Measurements from ENCODE around the gene RPP25. TPM values are rescaled to one million over a fixed set of nuclear protein-coding genes. Genes with fewer than 3 reads are reported as not detected.

RPP25 gene
- total and polyA plus RNA-seq, 2 of the 13 experiments (the other 11 are each of a cell fraction or from before 2014, with no cell fraction given): 0.05 to 0.11 TPM

DNA sequence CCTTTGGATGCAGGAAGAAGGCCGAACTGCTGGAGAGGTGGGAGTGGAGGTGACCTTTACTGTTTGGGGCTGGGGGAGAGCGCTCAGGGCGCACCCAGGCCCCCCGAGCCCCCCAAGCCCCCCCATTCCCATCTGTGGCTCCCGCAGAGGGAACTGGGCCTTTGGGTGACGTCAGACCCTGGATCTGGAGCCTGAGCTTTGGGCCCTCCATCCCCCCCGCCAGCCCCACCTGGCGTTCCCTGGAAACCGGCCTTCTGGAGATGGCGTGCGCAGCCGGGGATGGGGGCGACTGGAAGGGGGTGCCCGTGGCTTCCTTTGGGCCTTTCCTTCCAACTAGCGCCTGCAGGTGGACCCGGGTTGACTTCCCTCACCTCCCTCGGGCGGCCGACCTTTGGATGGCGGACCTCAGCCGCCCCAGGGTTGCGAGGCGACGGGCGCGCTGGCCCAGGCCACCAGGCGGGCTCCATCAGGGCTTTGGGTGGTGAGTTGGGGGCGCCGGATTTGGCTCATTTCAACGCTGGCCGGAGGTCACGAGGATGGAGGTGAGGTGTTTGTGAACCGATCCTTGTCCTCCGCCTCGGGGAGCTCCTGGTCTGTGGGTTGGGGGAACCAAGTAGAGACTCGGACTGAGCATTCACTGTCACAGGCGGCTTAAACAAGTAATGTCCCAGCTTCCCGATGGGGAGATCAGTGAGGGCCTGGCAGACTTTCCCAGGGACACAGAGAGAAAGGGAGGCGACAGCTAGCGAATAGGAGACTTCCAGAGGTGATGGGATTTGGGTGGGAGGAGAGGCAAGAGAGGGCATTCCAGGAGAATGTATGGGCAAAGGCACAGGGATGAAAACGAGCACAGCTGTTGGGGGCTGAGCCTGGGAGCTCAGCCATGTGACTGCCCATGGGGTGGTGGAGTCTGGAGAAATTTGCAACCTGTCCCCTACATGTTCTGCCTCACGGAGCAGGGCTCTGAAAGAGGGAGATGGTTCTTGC lies 39.5 kb upstream of the RPP25 start (continued):
- TF ChIP-seq, protein P1, sequence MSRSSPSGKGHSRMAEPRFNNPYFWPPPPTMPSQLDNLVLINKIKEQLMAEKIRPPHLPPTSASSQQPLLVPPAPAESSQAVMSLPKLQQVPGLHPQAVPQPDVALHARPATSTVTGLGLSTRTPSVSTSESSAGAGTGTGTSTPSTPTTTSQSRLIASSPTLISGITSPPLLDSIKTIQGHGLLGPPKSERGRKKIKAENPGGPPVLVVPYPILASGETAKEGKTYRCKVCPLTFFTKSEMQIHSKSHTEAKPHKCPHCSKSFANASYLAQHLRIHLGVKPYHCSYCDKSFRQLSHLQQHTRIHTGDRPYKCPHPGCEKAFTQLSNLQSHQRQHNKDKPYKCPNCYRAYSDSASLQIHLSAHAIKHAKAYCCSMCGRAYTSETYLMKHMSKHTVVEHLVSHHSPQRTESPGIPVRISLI (CRISPR knock-in tag; IDR thresholded peaks at IDR 0.05; ENCODE audit: borderline replicate concordance): no peak
- TF ChIP-seq ZNF230 (CRISPR knock-in tag; IDR thresholded peaks at IDR 0.05) (no peak), SP4 (CRISPR knock-in tag; IDR thresholded peaks at IDR 0.05) (peak; percentile 53), ZNF30 (CRISPR knock-in tag; IDR thresholded peaks at IDR 0.05) (no peak), CBX5 (CRISPR knock-in tag; IDR thresholded peaks at IDR 0.05; ENCODE audit: borderline replicate concordance) (no peak), SMARCC2 (IDR thresholded peaks at IDR 0.05) (no peak), FOXA3 (CRISPR knock-in tag; IDR thresholded peaks at IDR 0.05) (no peak), SOX13 (IDR thresholded peaks at IDR 0.05) (no peak), SOX13 (CRISPR knock-in tag; conservative IDR thresholded peaks at IDR 0.05 in 1 of 2, IDR thresholded peaks at IDR 0.05 in 1 of 2) (no peak; a peak in 1 of 4 replicates), GTF2F1 (IDR thresholded peaks at IDR 0.05; ENCODE audit: low read length) (no peak), ZNF337 (CRISPR knock-in tag; IDR thresholded peaks at IDR 0.05; ENCODE audit: borderline replicate concordance, low read depth) (no peak), ZNF101 (CRISPR knock-in tag; IDR thresholded peaks at IDR 0.05; ENCODE audit: borderline replicate concordance, low read depth) (no peak), ZNF136 (CRISPR knock-in tag; IDR thresholded peaks at IDR 0.05; ENCODE audit: low read depth) (no peak), AGO1 (IDR thresholded peaks at IDR 0.05; ENCODE audit: low read depth, low read length, poor library complexity, severe bottlenecking) (no peak), SP5 (CRISPR knock-in tag; IDR thresholded peaks at IDR 0.05; ENCODE audit: borderline replicate concordance, low read depth) (no peak), MZF1 (CRISPR knock-in tag; IDR thresholded peaks at IDR 0.05; ENCODE audit: borderline replicate concordance) (no peak)
- TF ChIP-seq, protein P2, sequence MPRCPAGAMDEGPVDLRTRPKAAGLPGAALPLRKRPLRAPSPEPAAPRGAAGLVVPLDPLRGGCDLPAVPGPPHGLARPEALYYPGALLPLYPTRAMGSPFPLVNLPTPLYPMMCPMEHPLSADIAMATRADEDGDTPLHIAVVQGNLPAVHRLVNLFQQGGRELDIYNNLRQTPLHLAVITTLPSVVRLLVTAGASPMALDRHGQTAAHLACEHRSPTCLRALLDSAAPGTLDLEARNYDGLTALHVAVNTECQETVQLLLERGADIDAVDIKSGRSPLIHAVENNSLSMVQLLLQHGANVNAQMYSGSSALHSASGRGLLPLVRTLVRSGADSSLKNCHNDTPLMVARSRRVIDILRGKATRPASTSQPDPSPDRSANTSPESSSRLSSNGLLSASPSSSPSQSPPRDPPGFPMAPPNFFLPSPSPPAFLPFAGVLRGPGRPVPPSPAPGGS (CRISPR knock-in tag; IDR thresholded peaks at IDR 0.05): no peak
- TF ChIP-seq, protein P3, sequence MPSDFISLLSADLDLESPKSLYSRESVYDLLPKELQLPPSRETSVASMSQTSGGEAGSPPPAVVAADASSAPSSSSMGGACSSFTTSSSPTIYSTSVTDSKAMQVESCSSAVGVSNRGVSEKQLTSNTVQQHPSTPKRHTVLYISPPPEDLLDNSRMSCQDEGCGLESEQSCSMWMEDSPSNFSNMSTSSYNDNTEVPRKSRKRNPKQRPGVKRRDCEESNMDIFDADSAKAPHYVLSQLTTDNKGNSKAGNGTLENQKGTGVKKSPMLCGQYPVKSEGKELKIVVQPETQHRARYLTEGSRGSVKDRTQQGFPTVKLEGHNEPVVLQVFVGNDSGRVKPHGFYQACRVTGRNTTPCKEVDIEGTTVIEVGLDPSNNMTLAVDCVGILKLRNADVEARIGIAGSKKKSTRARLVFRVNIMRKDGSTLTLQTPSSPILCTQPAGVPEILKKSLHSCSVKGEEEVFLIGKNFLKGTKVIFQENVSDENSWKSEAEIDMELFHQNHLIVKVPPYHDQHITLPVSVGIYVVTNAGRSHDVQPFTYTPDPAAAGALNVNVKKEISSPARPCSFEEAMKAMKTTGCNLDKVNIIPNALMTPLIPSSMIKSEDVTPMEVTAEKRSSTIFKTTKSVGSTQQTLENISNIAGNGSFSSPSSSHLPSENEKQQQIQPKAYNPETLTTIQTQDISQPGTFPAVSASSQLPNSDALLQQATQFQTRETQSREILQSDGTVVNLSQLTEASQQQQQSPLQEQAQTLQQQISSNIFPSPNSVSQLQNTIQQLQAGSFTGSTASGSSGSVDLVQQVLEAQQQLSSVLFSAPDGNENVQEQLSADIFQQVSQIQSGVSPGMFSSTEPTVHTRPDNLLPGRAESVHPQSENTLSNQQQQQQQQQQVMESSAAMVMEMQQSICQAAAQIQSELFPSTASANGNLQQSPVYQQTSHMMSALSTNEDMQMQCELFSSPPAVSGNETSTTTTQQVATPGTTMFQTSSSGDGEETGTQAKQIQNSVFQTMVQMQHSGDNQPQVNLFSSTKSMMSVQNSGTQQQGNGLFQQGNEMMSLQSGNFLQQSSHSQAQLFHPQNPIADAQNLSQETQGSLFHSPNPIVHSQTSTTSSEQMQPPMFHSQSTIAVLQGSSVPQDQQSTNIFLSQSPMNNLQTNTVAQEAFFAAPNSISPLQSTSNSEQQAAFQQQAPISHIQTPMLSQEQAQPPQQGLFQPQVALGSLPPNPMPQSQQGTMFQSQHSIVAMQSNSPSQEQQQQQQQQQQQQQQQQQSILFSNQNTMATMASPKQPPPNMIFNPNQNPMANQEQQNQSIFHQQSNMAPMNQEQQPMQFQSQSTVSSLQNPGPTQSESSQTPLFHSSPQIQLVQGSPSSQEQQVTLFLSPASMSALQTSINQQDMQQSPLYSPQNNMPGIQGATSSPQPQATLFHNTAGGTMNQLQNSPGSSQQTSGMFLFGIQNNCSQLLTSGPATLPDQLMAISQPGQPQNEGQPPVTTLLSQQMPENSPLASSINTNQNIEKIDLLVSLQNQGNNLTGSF (CRISPR knock-in tag; IDR thresholded peaks at IDR 0.05): no peak
- TF ChIP-seq, protein P4, sequence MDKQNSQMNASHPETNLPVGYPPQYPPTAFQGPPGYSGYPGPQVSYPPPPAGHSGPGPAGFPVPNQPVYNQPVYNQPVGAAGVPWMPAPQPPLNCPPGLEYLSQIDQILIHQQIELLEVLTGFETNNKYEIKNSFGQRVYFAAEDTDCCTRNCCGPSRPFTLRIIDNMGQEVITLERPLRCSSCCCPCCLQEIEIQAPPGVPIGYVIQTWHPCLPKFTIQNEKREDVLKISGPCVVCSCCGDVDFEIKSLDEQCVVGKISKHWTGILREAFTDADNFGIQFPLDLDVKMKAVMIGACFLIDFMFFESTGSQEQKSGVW (CRISPR knock-in tag; IDR thresholded peaks at IDR 0.05; ENCODE audit: borderline replicate concordance): no peak

Data from HepG2 (cell line).